PFSK-1 (cell line): ENCODE results near the gene PROM1.

Source experiments
- FOXP2 ChIP-seq: optimal IDR thresholded peaks from 2 replicates; pipeline ENCODE3; 2011; ENCODE audit warnings: borderline replicate concordance, control low read depth, inconsistent platforms; ENCODE audit not compliant: insufficient read depth; ENCODE audit errors: extremely low read length, extremely low read depth
- POLR2AphosphoS5 ChIP-seq: IDR thresholded peaks from 2 replicates; pipeline ENCODE4 v1.6.1; 2012; ENCODE audit warnings: low read depth, mild to moderate bottlenecking, control low read depth, low read length, moderate library complexity
- REST ChIP-seq, 2 experiments: IDR thresholded peaks; 2 replicates each; pipeline versions ENCODE4 v1.6.1 to v1.8.0; 2011 to 2012; ENCODE audit warnings: low read depth in 2 of 2, low read length in 2 of 2, control low read depth in 1 of 2, inconsistent platforms in 1 of 2, mild to moderate bottlenecking in 1 of 2, moderate library complexity in 1 of 2; ENCODE audit not compliant: insufficient read depth in 1 of 2
- SIN3A ChIP-seq: IDR thresholded peaks from 2 replicates; pipeline ENCODE4 v1.6.1; 2012; ENCODE audit warnings: mild to moderate bottlenecking, low read length, moderate library complexity, borderline replicate concordance; ENCODE audit not compliant: insufficient read depth
- TAF1 ChIP-seq: IDR thresholded peaks from 2 replicates; pipeline ENCODE4 v1.6.1; 2012; ENCODE audit warnings: low read length, control low read depth, borderline replicate concordance; ENCODE audit not compliant: insufficient read depth

GRCh38 chr4:15930314-15930713 is 153.5 kb downstream of the PROM1 start:
- TF ChIP-seq POLR2AphosphoS5, result no peak
- no peak for TF ChIP-seq TAF1
- no peak for TF ChIP-seq REST (IDR thresholded peaks at IDR 0.05; ENCODE audit: insufficient read depth in 1 of 2, low read depth in 2 of 2, low read length in 2 of 2)
- no peak for TF ChIP-seq SIN3A
- no peak for TF ChIP-seq FOXP2
